ENCODE measurements around the gene NUP160. TPM values are rescaled to one million over a fixed set of nuclear protein-coding genes. Genes with fewer than 3 reads are reported as not detected.
"Not testable (repeated sequence)": the region's sequence is repeated elsewhere in the genome, so short reads cannot be mapped to it uniquely, and the experiment has no call there.

NUP160 gene
- polyA plus RNA-seq, 1 donor from 2014 or later = 45.5 TPM

DNA sequence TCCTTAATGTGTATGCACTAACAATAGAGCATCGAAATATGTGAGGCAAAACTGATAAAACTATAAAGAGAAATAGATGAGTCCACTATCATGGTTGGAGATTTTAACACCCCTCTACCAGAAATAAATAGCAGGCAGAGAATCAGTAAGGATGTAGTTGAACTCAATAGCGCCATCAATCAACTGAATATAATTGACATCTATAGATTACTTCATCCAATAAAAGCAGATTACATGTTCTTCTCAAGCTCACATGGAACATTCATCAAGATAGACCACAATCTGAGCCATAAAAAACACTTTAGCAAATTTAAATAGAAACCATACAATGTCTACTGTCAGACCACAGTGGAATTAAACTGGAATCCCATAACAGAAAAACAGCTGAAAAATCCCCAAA, 46.9 kb upstream of the NUP160 start:
- Histone ChIP-seq H2AFZ (ENCODE audit: low read depth, low read length) (no peak overlapping the region), H4K20me1 (ENCODE audit: insufficient read depth) (no peaks in the 10 kb centered on the region), H3K36me3 (ENCODE audit: insufficient read depth, low read length) (no peaks in the 10 kb centered on the region), H3F3A (ENCODE audit: insufficient read depth, low read length, poor library complexity, severe bottlenecking) (no peaks in the 10 kb centered on the region), H3K4me2 (ENCODE audit: low read length) (no peak overlapping the region), H3K9me3 (ENCODE audit: low read length) (no peaks in the 10 kb centered on the region), H3K9ac (ENCODE audit: low read length) (no peak overlapping the region), H3K4me3 (ENCODE audit: low read length) (no peak overlapping the region), H3K27ac (ENCODE audit: low read length) (no peak overlapping the region), H3K27me3 (ENCODE audit: insufficient read depth, low read depth, low read length) (no peaks in the 10 kb centered on the region), H3K79me2 (replicated peaks; ENCODE audit: insufficient read depth, low read length) (no peaks in the 10 kb centered on the region), H3K9me2 (ENCODE audit: insufficient read depth, low read length) (no peaks in the 10 kb centered on the region)
- TF ChIP-seq EZH2 (IDR thresholded peaks at IDR 0.05; ENCODE audit: borderline replicate concordance, insufficient read depth, low read length, poor library complexity, severe bottlenecking) (no peak), TAF1 (IDR thresholded peaks at IDR 0.05; ENCODE audit: low read depth) (no peak), RAD21 (conservative IDR thresholded peaks at IDR 0.05) (no peak), EP300 (conservative IDR thresholded peaks at IDR 0.05; ENCODE audit: poor library complexity, severe bottlenecking) (no peak), SMC3 (conservative IDR thresholded peaks at IDR 0.05; ENCODE audit: poor library complexity) (no peak), POLR2AphosphoS5 (IDR thresholded peaks at IDR 0.05) (no peak), MXI1 (conservative IDR thresholded peaks at IDR 0.05; ENCODE audit: poor library complexity, severe bottlenecking) (no peak)
- TF ChIP-seq, protein P1, sequence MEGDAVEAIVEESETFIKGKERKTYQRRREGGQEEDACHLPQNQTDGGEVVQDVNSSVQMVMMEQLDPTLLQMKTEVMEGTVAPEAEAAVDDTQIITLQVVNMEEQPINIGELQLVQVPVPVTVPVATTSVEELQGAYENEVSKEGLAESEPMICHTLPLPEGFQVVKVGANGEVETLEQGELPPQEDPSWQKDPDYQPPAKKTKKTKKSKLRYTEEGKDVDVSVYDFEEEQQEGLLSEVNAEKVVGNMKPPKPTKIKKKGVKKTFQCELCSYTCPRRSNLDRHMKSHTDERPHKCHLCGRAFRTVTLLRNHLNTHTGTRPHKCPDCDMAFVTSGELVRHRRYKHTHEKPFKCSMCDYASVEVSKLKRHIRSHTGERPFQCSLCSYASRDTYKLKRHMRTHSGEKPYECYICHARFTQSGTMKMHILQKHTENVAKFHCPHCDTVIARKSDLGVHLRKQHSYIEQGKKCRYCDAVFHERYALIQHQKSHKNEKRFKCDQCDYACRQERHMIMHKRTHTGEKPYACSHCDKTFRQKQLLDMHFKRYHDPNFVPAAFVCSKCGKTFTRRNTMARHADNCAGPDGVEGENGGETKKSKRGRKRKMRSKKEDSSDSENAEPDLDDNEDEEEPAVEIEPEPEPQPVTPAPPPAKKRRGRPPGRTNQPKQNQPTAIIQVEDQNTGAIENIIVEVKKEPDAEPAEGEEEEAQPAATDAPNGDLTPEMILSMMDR (IDR thresholded peaks at IDR 0.05; ENCODE audit: poor library complexity, severe bottlenecking) = no peak
- TF ChIP-seq, protein P2, sequence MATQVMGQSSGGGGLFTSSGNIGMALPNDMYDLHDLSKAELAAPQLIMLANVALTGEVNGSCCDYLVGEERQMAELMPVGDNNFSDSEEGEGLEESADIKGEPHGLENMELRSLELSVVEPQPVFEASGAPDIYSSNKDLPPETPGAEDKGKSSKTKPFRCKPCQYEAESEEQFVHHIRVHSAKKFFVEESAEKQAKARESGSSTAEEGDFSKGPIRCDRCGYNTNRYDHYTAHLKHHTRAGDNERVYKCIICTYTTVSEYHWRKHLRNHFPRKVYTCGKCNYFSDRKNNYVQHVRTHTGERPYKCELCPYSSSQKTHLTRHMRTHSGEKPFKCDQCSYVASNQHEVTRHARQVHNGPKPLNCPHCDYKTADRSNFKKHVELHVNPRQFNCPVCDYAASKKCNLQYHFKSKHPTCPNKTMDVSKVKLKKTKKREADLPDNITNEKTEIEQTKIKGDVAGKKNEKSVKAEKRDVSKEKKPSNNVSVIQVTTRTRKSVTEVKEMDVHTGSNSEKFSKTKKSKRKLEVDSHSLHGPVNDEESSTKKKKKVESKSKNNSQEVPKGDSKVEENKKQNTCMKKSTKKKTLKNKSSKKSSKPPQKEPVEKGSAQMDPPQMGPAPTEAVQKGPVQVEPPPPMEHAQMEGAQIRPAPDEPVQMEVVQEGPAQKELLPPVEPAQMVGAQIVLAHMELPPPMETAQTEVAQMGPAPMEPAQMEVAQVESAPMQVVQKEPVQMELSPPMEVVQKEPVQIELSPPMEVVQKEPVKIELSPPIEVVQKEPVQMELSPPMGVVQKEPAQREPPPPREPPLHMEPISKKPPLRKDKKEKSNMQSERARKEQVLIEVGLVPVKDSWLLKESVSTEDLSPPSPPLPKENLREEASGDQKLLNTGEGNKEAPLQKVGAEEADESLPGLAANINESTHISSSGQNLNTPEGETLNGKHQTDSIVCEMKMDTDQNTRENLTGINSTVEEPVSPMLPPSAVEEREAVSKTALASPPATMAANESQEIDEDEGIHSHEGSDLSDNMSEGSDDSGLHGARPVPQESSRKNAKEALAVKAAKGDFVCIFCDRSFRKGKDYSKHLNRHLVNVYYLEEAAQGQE (IDR thresholded peaks at IDR 0.05; ENCODE audit: borderline replicate concordance) = no peak

DNA sequence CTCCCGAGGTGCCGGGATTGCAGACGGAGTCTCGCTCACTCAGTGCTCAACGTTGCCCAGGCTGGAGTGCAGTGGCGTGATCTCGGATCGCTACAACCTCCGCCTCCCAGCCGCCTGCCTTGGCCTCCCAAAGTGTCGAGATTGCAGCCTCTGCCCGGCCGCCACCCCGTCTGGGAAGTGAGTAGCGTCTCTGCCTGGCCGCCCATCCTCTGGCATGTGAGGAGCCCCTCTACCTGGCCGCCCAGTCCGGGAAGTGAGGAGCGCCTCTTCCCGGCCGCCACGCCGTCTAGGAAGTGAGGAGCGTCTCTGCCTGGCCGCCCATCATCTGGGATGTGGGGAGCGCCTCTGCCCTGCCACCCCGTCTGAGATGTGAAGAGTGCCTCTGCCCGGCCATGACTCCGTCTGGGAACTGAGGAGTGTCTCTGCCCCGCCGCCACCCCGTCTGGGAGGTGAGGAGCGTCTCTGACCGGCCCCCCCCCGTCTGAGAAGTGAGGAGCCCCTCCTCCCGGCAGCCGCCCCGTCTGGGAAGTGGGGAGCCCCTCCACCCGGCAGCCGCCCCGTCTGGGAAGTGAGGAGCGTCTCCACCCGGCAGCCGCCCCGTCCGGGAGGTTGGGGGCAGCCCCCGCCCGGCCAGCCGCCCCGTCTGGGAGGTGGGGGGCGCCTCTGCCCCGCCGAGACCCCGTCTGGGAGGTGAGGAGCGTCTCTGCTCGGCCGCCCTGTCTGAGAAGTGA, 44.6 kb upstream of the NUP160 start:
- not testable (repeated sequence) for H3K9ac ChIP-seq (ENCODE audit: low read length); H3K4me2 ChIP-seq (ENCODE audit: low read length); H3K27me3 ChIP-seq (ENCODE audit: insufficient read depth, low read depth, low read length); H3K9me3 ChIP-seq (ENCODE audit: low read length); H2AFZ ChIP-seq (ENCODE audit: low read depth, low read length); H3K9me2 ChIP-seq (ENCODE audit: insufficient read depth, low read length); H3K27ac ChIP-seq (ENCODE audit: low read length); H4K20me1 ChIP-seq (ENCODE audit: insufficient read depth); H3F3A ChIP-seq (ENCODE audit: insufficient read depth, low read length, poor library complexity, severe bottlenecking); H3K4me3 ChIP-seq (ENCODE audit: low read length); H3K79me2 ChIP-seq (replicated peaks; ENCODE audit: insufficient read depth, low read length); H3K36me3 ChIP-seq (ENCODE audit: insufficient read depth, low read length)
